Measurements from ENCODE around the gene CT47C1.
A peak's percentile ranks its signal among the peaks of the same experiment; 100 is the strongest.
"Not testable (repeated sequence)": the region's sequence is repeated elsewhere in the genome, so short reads cannot be mapped to it uniquely, and the experiment has no call there.

CT47C1 gene

DNA sequence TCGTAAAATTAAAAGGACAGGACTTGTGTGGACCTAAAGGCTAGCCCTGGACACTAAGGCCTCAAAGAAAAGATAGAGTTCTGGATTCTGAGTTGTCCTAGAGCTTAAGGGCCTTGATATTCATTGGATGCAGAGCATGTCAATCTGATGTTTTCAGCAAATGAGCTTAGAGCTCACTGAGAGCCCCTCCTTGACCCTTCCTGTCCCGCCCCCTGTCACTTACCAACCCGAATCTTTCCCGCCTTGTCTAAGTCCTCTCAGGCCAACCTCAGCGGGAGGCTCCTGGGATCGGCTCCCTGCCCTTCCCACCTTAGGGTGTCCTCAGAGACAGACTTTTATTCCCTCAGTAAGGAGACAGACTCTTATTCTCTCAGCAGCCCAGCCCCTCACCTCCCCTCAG, at the start of gene CT47C1:
TSS of gene CT47C1 (plus strand) at position 250 of the 400 bp plus-strand sequence. CDS start 233 bp downstream, outside the sequence.
- DNase-seq (ENCODE audit: low spot score): no peak

DNA sequence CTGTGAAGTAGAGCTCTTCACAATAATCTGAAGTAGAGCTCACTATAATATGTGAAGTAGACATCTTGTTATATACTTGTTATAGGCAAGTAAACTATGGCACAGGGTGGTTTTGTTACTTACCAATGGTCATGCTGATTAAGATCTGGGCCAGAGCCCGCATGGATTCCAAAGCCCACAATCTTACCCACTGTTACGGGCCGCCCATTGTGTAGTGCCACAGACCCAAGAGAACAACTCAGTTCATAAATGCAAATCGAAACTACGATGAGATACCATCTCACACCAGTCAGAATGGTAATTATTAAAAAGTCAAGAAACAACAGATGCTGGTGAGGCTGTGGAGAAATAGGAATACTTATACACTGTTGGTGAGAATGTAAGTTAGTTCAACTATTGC, 46.9 kb upstream of the CT47C1 start:
- no peak for DNase-seq (ENCODE audit: low spot score)

GRCh38 chrX:119026344-119026743, 46.4 kb upstream of the CT47C1 start:
- not testable (repeated sequence) for DNase-seq (ENCODE audit: low spot score)

- not testable (repeated sequence) for DNase-seq (ENCODE audit: low spot score)
Observed at GRCh38 chrX:119027960-119028732, 44.6 kb upstream of the CT47C1 start.

DNA sequence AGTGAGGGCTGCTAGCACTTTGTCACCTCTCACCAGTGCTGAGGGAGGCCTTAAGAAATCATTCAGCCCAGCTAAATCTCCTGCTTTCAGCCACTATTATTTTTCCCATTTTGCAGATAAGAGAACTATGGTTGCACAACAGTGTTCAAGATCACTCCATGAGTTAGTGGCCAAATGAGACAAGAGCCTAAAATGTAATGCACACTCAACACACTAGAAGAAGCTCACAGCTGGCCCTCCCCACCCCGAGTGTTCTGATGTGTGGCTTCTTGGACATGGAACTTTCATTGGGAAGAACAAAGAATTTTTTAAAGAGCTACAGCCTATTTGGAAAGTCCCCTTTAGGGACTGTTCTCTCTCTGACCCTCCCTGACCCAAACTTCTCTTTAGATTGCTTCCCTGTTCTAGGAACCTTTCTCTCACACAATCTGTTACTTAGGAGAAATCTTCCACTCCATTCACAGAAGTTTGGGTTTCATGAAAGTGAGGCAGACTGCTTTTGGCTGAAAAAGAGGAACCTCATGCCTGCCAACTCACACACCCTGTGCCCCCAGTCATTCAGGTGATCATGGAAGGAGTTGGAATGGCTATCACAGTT, 44.0 kb upstream of the CT47C1 start:
- no peak for DNase-seq (ENCODE audit: low spot score)

- not testable (repeated sequence) for DNase-seq (ENCODE audit: low spot score)
Observed at GRCh38 chrX:119029656-119030055, 43.1 kb upstream of the CT47C1 start.

- DNase-seq (ENCODE audit: low spot score): no peak
Observed at GRCh38 chrX:119030990-119031389, 41.8 kb upstream of the CT47C1 start.

GRCh38 chrX:119036107-119037029, 36.4 kb upstream of the CT47C1 start:
- no peak for DNase-seq (ENCODE audit: low spot score)

DNA sequence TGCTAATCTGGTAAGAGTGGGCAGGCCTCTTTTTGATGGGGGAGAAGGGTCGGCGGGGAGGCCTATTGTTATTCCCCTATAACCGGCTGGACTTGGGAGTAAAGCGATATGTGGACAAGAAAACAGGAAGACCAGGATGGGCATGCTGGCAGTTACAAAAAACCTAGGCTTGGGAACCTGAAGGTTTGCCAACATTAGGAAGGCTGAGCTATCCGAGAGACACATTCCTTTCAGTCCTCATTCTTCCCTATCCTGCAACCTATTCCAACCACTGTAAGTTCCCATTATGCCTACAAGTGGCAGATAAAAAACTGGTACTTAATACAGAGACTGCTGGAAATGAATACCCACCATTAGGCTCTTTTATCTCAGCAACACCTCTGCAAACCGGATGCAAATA, 32.4 kb upstream of the CT47C1 start:
- DNase-seq (ENCODE audit: low spot score): no peak

GRCh38 chrX:119041175-119041574, 31.6 kb upstream of the CT47C1 start:
- DNase-seq (ENCODE audit: low spot score): peak; percentile 55

- DNase-seq (ENCODE audit: low spot score): no peak
Observed at GRCh38 chrX:119042040-119042439, 30.8 kb upstream of the CT47C1 start.

- no peak for DNase-seq (ENCODE audit: low spot score)
Observed at GRCh38 chrX:119042996-119043395, 29.8 kb upstream of the CT47C1 start.

DNA sequence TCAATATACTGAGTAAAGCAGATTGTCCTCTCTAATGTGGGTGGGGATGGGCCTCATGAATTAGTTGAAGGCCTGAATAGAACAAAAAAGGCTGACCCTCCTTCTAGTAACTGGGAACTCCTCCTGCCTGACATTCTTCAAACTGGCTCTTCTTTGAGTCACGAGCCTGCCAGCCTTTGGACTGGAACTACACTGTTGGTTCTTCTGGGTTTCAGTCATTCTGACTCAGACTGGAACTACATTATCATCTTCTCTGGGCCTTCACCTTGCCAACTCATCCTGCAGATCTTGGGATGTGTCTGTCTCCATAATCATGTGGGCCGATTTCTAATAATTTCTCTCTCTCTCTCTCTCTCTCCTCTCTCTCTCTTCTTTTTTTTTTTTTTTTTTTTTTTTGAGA, 26.9 kb upstream of the CT47C1 start:
- DNase-seq (ENCODE audit: low spot score): no peak

DNA sequence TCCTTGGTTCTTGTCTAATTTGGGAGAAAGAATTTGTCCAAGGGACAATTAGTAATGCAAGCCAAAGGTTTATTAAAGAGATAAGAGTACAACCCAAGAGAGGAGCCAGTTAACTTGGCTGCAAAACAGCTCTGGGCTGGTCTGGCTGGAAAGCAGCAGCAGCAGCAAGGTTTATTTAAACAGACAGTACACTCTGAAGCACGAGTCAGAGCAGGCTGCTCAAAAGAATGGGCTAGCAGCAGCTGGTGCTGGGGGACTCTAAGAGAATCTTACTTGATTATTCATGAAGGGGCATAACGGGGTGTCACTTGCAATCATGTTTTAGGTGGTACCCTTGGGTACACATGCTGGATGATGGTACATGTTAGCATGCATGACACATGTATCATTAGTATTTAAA, 17.1 kb upstream of the CT47C1 start:
- no peak for DNase-seq (ENCODE audit: low spot score)

- DNase-seq (ENCODE audit: low spot score): no peak
Observed at GRCh38 chrX:119062750-119063374, 9.9 kb upstream of the CT47C1 start.

DNA sequence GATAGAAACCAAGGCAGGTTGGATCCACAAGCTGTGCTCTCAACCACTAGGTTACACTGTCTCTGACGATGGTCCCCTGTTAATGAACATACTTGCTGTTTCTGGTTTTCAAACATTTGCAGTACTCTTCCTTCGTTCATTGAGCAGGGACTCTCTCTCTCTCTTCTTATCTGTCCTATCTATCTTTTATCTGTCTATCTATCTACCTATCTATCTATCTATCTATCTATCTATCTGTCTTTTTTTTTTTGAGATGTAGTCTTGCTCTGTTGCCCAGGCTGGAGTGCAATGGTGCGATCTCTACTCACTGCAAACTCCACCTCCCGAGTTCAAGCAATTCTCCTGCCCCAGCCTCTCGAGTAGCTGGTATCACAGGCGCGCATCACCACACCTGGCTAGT, 9.4 kb upstream of the CT47C1 start:
- no peak for DNase-seq (ENCODE audit: low spot score)

DNA sequence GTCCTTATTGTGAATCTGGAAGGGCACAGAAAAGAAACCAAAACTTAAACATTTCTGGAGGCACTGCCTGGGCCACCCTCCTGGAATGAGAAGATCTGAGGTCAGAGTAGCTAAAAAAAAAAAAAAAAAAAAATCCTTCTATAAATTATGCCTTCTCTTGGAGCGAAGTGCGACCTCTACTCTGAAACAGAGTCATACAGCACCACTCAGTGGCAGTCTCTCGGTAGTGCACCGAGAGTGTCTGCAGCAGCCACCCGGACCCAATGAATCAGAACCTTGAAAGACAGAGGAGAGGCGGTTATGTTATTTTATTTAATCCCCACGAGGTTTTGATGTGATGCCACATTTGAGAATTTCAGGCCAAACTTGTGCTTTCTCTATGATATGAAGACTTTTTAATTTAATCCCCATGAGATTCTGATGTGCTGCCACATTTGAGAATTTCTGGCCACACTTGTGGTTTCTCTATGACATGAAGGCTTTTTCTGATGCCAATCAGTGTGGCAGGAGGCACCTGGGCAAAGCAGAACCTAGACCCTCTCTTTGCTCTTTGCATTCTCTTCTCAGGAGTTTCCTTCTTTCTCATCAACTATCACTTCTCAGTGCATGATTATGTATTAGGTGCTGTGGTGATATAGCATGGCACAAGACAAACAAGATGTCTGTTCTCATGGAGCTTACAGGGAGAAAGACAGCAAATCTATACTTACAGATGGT, 5.6 kb upstream of the CT47C1 start:
- peak; percentile 42 for DNase-seq (ENCODE audit: low spot score)

- no peak for DNase-seq (ENCODE audit: low spot score)
Observed at GRCh38 chrX:119069128-119069527, 3.7 kb upstream of the CT47C1 start.

- DNase-seq (ENCODE audit: low spot score): no peak
Observed at GRCh38 chrX:119069762-119070161, 3.0 kb upstream of the CT47C1 start.

GRCh38 chrX:119071381-119071780, 1.4 kb upstream of the CT47C1 start:
- DNase-seq (ENCODE audit: low spot score): no peak

DNA sequence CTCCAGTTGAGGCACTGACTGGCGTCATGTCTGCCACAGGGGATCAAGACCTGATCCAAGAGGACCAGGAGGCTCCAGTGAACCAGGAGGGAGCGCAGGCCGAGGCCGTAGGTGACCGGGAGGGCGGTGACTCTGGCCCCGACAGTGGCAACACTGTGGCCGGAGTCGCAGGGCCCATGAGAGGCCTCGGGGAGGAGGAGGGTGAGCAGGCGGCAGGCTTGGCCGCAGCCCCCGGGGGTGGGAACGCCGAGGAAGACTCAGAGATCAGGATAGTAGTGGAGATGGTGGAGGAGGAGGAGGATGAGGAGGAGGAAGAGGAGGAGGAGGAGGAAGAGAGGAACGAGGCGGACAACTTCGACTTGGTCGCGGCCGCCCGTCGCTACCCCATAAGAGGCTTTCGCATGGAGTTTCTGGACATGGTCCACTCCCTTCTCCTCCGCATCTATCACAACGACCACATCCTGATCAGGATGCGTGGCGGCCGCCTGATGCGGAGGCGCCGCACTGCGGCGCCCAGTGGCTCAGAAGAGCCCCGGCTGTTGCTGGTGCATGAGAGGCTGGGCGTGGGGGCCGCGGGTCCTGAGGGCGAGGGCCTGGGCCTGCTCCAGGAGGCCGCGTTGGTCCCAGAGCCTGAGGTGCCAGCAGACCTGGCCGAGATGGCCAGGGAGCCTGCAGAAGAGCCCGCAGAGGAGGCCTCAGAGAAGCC, 560 bp downstream of the CT47C1 start:
- no peak for DNase-seq (ENCODE audit: low spot score)
